K562 (cell line): Measurements from ENCODE around the gene MYADML2. TPM values are rescaled to one million over a fixed set of nuclear protein-coding genes. Genes with fewer than 3 reads are reported as not detected.

Experiments used
- CBFA2T2 ChIP-seq: fragments of 450-650 bp; conservative IDR thresholded peaks from 2 replicates; pipeline ENCODE4 v1.6.1; 2017; ENCODE audit warnings: mild to moderate bottlenecking
- CBX5 ChIP-seq: IDR thresholded peaks from 2 replicates; pipeline ENCODE4 v1.6.1; 2014; ENCODE audit warnings: low read depth, borderline replicate concordance
- CCNT2 ChIP-seq: IDR thresholded peaks from 2 replicates; pipeline ENCODE4 v1.6.1; 2011; ENCODE audit warnings: borderline replicate concordance, low read depth, mild to moderate bottlenecking, moderate library complexity, mixed read lengths, low read length; ENCODE audit not compliant: insufficient read length; ENCODE audit errors: extremely low read depth
- CHD1 ChIP-seq: fragments of 200-600 bp; sonication (generic); IDR thresholded peaks from one replicate; pipeline ENCODE4 v1.6.1; 2012; ENCODE audit warnings: mild to moderate bottlenecking, moderate library complexity, low read length, inconsistent platforms
- CLOCK ChIP-seq: fragments of 250-450 bp; sonication (Bioruptor Pico); IDR thresholded peaks from 2 replicates; pipeline ENCODE4 v1.4.0; 2020; ENCODE audit warnings: mild to moderate bottlenecking, moderate library complexity, borderline replicate concordance
- ETV1 ChIP-seq: fragments of 450-650 bp; conservative IDR thresholded peaks from 2 replicates; pipeline ENCODE4 v1.6.1; 2016; ENCODE audit warnings: missing genetic modification characterization, control low read depth, low read depth, missing compliant biosample characterization
- HMG20A ChIP-seq: fragments of 450-650 bp; formaldehyde crosslinking; conservative IDR thresholded peaks from 2 replicates; pipeline ENCODE4 v1.4.0; 2020; ENCODE audit warnings: mild to moderate bottlenecking, mixed read lengths
- HOXB6 ChIP-seq: fragments of 250-450 bp; sonication (Bioruptor Pico); IDR thresholded peaks from 2 replicates; pipeline ENCODE4 v1.5.1; 2022; ENCODE audit warnings: mild to moderate bottlenecking, borderline replicate concordance
- KLF16 ChIP-seq: IDR thresholded peaks from 2 replicates; pipeline ENCODE4 v1.6.1; 2016; ENCODE audit warnings: antibody characterized with exemption
- MED1 ChIP-seq: sonication (generic); formaldehyde crosslinking; IDR thresholded peaks from 2 replicates; pipeline ENCODE4 v1.8.1; 2023; ENCODE audit warnings: missing genetic modification reagents, borderline replicate concordance
- NFIC ChIP-seq: fragments of 450-650 bp; IDR thresholded peaks from 2 replicates; pipeline ENCODE4 v1.6.1; 2017; ENCODE audit warnings: mild to moderate bottlenecking, inconsistent platforms
- PTTG1 ChIP-seq: fragments of 450-650 bp; IDR thresholded peaks from 2 replicates; pipeline ENCODE4 v1.6.1; 2016; ENCODE audit warnings: low read depth, mild to moderate bottlenecking, missing genetic modification characterization, missing compliant biosample characterization
- SAFB2 ChIP-seq: fragments of 200-400 bp; formaldehyde crosslinking; IDR thresholded peaks from 2 replicates; pipeline ENCODE4 v1.6.1; 2018; ENCODE audit warnings: borderline replicate concordance, low read length, low read depth, moderate library complexity; ENCODE audit not compliant: severe bottlenecking
- SMARCA4 ChIP-seq: fragments of 450-650 bp; IDR thresholded peaks from 2 replicates; pipeline ENCODE4 v1.6.1; 2016
- SP1 ChIP-seq: sonication (generic); formaldehyde crosslinking; IDR thresholded peaks from 2 replicates; pipeline ENCODE4 v1.8.1; 2022; ENCODE audit warnings: mild to moderate bottlenecking, missing genetic modification reagents
- ZBTB7A ChIP-seq: IDR thresholded peaks from 2 replicates; pipeline ENCODE4 v1.6.1; 2011; ENCODE audit warnings: low read depth, mild to moderate bottlenecking, low read length, moderate library complexity, borderline replicate concordance; ENCODE audit not compliant: control insufficient read depth
- ZNF124 ChIP-seq: sonication (generic); formaldehyde crosslinking; IDR thresholded peaks from 2 replicates; pipeline ENCODE4 v1.8.1; 2022; ENCODE audit warnings: missing genetic modification reagents
- ZNF174 ChIP-seq: fragments of 250-450 bp; sonication (Bioruptor Pico); IDR thresholded peaks from 2 replicates; pipeline ENCODE4 v1.4.0; 2020; ENCODE audit warnings: mild to moderate bottlenecking
- ZNF212 ChIP-seq: fragments of 450-650 bp; formaldehyde crosslinking; IDR thresholded peaks from 2 replicates; pipeline ENCODE4 v1.4.0; 2020; ENCODE audit warnings: mild to moderate bottlenecking
- polyA plus RNA-seq, 8 experiments: library from polyadenylated mRNA; depleted of rRNA in 4 of 8; stranded (reverse) in 5 of 8; unstranded in 3 of 8; fragments of >200 nt; fragmentation: Nextera tagmentation in 2 of 8; fragmentation: Illumina TruSeq in 1 of 8; extraction: Ambion mirVana in 2 of 8; extraction: Trizol in 1 of 8; gene quantifications; 2 replicates each; pipeline versions ENCODE4 v1.2.1 to v1.2.3, GENCODE V29; 2011 to 2014; ENCODE audit warnings: inconsistent platforms in 1 of 8, missing spikeins in 1 of 8
- total RNA-seq, 7 experiments: library from RNA; depleted of rRNA in 6 of 7; stranded (reverse); fragments of >200 nt in 6 of 7; fragmentation: Illumina TruSeq in 2 of 7; extraction: Trizol in 2 of 7; gene quantifications; 2 replicates each; pipeline versions ENCODE4 v1.2.1 to v1.2.3, GENCODE V29; 2011 to 2021; ENCODE audit warnings: low replicate concordance in 1 of 7
- TF ChIP-seq, protein P1 (sequence below): fragments of 250-450 bp; sonication (Bioruptor Pico); IDR thresholded peaks from 2 replicates; pipeline ENCODE4 v1.5.0; 2021; ENCODE audit warnings: mild to moderate bottlenecking, borderline replicate concordance
- TF ChIP-seq, protein P2 (sequence below): fragments of 450-650 bp; formaldehyde crosslinking; IDR thresholded peaks from 2 replicates; pipeline ENCODE4 v1.4.0; 2020; ENCODE audit warnings: mild to moderate bottlenecking

The MYADML2 gene
- total and polyA plus RNA-seq, 9 of the 15 experiments (the other 6 are each of a cell fraction or from before 2014, with no cell fraction given) = not detected

DNA sequence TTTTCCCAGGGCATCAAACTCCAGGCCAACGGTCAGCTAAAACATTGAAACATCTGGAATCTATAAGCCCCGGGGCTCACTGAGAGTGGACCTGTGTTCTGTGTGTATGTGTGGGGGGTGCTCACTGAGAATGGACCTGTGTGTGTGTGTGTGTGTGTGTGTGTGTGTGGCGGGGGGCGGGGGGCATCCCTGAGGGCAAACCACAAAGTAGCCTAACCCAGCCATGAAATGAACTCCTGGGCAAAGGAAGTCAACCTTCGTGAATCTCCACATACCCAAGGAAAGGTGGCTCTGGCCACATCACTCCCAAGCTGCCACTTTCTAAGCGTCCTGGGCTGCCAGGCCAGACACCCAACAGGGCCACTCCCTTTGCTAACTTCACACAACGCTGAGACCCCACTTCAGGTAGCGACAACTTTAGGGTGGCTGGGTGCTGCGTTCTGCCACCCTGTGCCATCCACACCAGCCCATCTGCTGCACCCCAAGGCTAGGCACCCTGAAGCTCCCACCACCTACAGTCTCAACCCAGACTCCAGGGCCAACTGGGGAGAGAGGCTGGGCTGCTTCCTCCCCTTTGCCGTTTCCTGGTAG lies 21.1 kb downstream of the MYADML2 start (continued):
- TF ChIP-seq, protein P1, sequence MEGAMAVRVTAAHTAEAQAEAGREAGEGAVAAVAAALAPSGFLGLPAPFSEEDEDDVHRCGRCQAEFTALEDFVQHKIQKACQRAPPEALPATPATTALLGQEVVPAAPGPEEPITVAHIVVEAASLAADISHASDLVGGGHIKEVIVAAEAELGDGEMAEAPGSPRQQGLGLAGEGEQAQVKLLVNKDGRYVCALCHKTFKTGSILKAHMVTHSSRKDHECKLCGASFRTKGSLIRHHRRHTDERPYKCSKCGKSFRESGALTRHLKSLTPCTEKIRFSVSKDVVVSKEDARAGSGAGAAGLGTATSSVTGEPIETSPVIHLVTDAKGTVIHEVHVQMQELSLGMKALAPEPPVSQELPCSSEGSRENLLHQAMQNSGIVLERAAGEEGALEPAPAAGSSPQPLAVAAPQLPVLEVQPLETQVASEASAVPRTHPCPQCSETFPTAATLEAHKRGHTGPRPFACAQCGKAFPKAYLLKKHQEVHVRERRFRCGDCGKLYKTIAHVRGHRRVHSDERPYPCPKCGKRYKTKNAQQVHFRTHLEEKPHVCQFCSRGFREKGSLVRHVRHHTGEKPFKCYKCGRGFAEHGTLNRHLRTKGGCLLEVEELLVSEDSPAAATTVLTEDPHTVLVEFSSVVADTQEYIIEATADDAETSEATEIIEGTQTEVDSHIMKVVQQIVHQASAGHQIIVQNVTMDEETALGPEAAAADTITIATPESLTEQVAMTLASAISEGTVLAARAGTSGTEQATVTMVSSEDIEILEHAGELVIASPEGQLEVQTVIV (CRISPR knock-in tag) = no peak
- no peak for TF ChIP-seq MED1 (CRISPR knock-in tag)
- TF ChIP-seq CLOCK = no peak
- TF ChIP-seq CBX5 = no peak
- no peak for TF ChIP-seq SMARCA4
- TF ChIP-seq SAFB2 = no peak
- no peak for TF ChIP-seq ZNF212 (CRISPR knock-in tag)
- TF ChIP-seq ZNF124 = no peak
- TF ChIP-seq PTTG1 (tag) = no peak
- TF ChIP-seq CHD1 = peak; percentile 19
- TF ChIP-seq NFIC = no peak
- TF ChIP-seq CCNT2 = peak; percentile 14
- TF ChIP-seq HMG20A (CRISPR knock-in tag) = no peak
- no peak for TF ChIP-seq KLF16
- no peak for TF ChIP-seq CBFA2T2
- TF ChIP-seq ETV1 (tag) = no peak
- 0 out of 2 replicates have a peak, but pooled peaks have one; percentile 2 for TF ChIP-seq SP1 (CRISPR knock-in tag)
- TF ChIP-seq, protein P2, sequence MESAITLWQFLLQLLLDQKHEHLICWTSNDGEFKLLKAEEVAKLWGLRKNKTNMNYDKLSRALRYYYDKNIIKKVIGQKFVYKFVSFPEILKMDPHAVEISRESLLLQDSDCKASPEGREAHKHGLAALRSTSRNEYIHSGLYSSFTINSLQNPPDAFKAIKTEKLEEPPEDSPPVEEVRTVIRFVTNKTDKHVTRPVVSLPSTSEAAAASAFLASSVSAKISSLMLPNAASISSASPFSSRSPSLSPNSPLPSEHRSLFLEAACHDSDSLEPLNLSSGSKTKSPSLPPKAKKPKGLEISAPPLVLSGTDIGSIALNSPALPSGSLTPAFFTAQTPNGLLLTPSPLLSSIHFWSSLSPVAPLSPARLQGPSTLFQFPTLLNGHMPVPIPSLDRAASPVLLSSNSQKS = no peak
- TF ChIP-seq ZNF174 (CRISPR knock-in tag) = no peak
- TF ChIP-seq HOXB6 (CRISPR knock-in tag) = no peak
- peak; percentile 51; the same call in 1 of the 2 replicates for TF ChIP-seq ZBTB7A
